GM19468 (cell line): Measurements from ENCODE around the gene COL23A1.
"Not testable (repeated sequence)": the region's sequence is repeated elsewhere in the genome, so short reads cannot be mapped to it uniquely, and the experiment has no call there.

Experiments
- ATAC-seq: cut with Tn5 transposase; IDR thresholded peaks from one replicate; pipeline ENCODE4 v1.9.1; 2021; ENCODE audit warnings: mild to moderate bottlenecking, moderate library complexity, moderate number of reproducible peaks; ENCODE audit not compliant: unreplicated experiment; ENCODE audit errors: extremely low read depth

COL23A1 gene

DNA sequence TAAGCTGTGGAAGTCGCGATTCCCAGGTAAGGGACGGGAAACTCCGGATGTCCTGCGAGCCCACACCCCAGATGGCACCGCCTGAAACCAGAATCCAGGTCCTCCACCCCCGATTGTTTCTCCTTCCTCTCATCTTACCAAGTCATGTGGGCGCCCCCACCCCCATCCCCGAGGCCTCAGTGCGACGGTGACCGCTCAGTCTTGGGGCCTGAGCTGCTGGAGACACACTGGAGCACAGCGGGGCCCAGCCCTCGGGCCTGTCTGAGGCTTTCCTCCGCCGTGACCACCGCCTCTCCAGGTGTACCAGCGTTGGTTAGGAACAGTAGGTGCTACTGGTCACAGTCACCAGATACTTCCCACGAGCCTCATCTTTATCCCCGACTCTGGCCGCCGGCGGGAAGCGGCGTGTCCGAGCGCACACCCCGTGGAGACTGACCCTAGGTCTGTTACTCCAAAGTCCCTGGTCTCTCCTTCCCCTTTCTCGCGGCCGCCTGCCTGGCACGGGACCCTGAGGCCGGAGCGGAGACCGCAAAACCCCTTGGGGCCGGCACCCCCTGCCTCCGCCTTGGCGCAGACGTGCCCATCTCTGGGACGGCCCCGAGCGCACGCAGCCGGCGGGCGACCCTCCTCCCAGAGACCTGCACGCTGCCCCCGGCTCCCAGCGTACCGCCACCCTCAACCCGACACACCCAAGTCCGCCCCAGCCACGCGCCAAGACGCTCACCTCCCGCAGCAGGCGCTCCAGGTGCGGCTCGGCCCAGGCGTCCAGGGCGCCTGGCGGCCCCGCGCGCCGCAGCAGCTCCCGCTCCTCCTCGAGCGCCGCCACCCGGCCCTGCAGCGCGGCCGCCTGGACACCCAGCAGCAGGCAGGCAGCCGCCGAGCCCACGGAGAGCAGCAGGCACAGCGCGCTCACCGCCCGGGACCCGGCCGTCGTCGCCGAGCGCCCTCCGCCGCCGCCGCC is 733 bp downstream of the COL23A1 start:
- no peak for ATAC-seq

DNA sequence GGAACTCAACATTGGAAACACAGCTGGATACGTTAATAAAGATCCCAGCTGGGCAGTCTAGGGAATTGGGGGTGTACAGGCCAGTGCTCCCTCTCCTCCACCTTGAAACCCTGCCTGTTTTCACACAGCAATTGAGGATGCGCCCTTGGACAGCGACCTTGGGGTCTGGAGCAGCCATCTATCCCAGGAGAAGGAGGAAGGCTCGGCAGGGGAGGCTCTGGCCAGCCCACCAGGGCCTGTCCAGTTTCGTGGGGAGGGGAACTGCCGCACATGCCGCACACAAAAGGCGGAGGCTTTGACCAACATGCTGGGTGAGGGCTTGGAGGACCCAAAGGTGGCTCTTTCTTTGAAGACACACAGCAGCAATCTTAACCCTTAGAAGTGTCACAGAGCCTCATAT is 1.4 kb downstream of the COL23A1 start:
- ATAC-seq: no peak

DNA sequence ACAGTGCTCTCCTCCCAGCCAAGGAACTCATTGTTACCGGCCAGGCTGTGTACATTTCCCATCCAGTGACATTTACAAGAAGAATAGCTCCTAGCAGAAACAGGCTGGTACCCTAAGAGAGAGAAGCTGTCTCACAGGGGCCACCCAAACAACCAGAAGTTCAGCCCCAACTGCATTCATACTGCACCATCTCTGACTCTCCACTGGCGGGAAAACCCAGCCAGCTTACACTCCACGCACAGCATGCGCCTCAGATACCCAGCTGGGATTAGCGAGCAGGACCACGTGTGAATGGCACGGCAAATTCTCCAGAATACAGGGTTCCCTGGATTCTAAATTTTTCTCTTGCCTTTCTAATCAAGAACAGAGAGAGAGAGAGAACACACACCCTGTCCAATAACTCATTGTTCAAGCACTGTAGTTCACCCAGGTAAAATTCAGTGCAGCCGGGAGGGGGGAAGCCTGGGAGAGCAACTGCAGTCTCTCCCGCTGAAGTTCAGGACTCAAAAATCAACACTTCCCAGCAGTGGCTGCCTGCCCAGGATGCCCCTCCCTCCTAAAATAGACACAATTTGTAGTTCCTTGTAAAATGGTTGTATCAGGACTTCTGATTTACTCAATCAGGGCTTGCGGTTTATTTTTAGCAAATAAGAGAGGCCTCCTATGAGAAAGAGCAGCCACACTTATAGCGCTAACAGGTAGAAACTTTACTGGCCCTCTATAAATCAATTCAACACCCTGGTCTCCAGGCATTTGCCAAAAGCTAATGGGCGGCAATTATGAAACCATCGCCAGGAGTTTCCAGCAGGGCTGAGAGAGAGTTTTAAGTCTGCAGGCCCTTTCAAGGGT is 2.2 kb downstream of the COL23A1 start:
- no peak for ATAC-seq

DNA sequence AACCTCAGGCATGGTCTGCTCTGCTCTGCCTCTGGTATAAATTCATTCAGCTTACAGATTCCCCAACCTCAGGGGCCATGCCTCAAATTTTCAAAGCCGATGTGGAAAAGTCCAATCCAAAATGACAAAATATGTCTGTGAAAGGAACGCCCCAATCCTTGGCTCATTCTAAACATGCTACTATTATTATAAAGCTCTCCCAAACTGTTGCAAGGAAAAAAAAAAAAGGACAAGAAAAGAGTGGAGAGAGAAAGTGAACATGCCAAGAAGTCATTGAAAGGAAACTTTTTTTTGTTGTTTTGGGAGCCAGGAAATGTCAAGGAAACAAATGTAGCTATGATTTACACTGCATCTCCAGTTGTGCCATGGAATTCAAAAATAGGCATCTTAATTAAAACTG is 3.8 kb downstream of the COL23A1 start:
- ATAC-seq: no peak

DNA sequence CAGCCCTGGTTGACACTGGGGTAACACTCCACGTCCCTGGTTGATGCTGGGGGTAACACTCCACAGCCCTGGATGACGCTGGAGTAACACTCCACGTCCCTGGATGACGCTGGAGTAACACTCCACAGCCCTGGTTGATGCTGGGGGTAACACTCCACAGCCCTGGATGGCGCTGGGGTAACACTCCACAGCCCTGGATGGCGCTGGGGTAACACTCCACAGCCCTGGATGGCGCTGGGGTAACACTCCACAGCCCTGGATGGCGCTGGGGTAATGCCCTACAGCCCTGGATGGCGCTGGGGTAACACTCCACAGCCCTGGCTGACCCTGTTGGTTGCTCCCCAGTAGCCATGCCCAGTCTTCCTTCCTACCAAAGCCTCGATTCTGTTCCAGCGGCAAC is 4.8 kb downstream of the COL23A1 start:
- not testable (repeated sequence) for ATAC-seq

DNA sequence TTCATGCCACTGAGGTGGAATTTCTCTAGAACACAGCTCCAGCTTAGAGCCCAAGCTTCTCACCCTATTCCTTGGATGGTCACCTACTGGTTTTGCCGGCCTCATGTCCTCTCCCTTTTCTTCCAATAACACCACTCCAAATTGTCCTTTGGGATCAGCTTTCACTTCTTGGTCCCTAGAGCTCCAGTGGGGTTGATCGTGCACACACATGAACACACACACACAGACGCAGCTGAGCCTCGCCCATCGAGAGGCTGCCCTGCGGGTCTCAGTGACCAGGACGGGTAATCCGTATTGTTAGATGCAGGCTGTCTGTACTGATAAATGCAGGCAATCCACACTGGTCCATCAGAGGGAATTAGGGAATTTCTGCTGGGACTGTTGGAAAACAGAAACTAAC is 6.9 kb downstream of the COL23A1 start:
- no peak for ATAC-seq

DNA sequence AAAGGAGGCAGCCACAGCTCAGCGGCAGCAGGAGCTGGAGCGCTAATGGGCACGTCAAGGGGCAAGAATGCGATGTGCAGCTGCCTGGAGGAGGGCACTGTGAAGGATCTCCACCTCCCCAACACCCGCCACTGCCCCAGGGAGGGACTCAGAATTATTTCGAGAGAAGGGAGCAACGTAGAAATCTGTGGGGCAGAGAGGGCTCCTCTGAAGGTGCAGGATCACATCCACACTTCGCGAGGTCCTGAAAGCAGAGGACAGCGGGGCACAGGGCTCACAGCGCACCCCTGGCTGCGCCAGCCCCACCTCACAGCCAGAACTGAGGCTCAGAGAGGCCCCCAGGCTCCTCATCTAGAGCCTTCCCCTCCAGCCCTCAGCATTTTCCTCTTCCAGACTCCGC is 7.9 kb downstream of the COL23A1 start:
- ATAC-seq: no peak

DNA sequence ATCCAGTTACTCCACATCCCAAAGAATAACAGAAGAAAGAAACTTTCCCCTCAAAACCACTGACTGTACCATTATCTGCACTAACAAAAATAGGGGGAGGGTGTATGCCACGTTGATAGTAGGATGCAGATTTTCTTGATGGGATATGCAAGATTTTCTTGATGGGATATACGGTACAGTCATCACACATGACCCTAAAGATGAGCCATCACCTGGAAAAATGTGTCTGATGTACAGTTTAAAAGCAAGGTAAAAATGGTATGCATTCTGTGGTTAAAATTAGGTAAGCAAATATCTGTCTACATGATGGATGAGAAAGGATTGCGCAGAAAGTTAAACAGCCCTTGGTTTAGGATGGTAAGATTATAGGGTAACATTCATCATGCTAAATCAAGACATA is 8.6 kb downstream of the COL23A1 start:
- no peak for ATAC-seq

DNA sequence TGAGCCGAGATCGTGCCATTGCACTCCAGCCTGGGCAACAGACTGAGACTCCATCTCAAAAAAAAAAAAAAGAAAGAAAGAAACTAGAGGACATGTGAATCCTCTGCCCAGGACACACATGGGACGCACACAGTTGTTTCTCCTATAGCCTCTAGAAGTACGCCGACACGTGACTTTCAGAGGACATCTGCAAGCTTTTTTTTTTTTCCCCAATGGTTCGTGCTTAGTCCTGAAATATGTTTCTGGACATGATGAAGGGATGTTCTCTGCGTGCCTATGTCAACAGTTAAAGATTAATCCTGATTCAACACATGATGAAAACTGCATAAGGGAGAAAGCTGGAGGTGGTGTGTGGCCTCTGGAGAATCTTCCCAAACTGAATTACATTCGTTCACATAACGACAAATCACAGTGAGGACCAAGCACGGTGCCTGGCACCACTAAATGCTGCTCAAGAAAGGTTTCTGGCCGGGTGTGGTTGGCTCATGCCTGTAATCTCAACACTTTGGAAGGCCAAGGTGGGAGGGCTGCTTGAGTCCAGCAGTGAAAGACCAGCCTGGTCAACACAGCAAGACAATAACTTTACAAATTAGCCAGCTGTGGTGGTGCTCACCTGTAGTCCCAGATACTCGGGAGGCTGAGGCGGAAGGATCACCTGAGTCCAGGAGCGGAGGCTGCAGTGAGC is 9.8 kb downstream of the COL23A1 start:
- no peak for ATAC-seq

DNA sequence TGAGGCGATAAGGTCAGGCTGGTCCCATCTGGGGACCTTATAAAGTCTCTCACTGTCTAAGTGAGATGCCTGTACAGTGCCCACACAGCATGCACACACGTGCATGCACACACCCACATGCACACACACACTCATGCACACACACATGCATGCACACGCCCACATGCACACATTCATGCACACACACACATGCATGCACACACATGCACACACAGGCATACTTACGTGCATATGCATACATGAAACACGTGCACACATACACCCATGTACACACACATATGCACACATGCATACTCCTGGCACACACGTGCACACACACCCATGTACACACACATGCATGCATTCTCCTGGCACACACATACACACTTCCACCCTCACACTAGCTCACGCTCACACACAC is 12.2 kb downstream of the COL23A1 start:
- ATAC-seq: no peak

DNA sequence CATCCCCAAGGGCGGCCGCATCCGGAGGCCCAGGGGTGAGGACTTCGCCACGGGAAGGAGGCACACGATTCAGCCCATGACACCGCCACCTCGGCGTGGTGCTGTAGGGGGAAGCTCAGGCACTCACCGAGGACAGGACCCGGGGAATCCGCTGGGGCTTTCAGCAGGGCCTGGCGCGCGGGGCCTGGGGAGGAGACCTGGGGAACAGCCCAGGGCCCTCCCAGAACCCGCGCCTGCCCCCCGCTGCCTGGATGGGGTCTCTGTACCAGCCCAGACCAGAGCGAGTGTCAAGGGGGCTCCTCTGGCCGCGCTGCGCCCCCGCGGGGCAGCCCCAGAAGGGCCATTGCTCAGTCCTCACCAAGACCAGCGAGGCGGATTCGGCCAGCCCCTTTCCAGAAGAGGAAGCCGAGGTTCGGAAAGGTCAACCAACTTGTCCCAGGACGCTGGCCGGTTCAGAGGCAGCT is 12.8 kb downstream of the COL23A1 start:
- ATAC-seq: no peak

DNA sequence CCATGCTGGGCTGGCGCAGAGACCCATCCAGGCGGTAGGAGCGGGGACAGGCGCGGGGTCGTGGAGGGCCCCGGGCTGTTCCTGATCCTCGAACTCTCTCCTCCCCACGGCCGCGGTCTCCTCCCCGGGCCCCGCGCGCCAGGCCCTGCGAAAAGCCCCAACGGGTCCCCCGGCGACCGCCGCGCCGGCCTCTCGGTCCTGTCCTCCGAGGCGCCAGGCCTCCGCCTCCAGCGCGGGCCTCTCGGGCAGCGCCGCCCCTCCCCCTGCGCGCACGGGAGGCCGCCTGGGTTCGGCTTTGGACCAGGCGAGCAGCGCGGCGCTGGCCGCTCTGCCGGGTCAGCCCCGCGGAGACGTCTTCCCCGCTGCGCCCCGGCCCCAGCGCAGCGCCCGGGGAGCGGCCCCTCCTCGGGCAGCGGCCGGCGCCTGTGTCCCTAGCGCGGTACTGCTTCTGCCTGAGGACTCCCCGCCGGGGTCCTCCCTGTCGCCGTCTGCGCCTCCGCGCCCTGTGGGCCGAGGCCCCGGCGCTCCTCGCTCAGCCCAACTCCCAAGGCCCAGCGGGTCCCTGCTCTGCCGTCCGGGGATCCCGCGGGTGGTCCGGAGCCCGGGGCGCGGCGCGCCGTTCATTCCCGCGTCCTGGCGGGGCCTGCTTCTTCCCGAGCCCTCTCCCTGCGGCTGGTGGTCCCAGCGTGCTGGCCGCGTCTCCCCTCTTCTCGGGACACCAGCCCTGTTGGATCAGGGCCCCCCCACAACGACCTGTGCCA is 13.4 kb downstream of the COL23A1 start:
- no peak for ATAC-seq

DNA sequence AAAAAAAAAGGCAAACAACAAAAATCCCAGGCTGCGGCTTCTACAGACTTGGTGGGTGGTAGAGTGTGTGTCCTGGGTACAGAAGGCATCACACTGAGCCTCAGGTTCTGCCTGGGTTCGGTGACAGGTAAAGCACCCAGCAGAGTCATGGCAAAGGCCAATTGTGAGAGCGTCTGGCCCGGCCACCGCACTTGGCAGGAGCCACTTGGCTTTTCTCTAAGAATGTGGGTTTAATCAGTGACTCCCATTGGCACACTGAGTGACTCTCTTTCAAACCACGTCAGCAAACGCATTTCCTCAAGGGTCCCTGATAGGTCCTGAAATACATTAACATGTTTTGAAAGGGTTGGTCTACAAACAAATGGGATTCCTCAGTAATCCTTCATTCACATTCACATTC is 17.0 kb downstream of the COL23A1 start:
- no peak for ATAC-seq

DNA sequence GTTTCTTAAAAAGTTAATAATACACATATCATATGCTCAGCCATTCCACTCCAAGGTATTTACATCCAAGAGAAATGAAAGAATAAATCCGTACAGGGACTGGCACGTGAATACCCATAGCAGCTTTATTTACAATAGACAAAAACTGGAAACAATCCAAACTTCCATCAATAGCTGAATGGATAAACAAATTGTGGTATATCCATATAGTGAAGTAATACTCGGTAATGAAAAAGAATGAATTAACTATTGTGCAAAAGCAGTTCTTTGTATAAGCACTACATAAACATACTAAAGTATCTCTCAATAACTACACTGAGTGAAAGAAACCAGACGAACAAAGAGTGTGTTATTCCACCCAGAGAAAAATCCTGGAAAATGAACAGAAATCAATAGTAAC is 17.6 kb downstream of the COL23A1 start:
- no peak for ATAC-seq

DNA sequence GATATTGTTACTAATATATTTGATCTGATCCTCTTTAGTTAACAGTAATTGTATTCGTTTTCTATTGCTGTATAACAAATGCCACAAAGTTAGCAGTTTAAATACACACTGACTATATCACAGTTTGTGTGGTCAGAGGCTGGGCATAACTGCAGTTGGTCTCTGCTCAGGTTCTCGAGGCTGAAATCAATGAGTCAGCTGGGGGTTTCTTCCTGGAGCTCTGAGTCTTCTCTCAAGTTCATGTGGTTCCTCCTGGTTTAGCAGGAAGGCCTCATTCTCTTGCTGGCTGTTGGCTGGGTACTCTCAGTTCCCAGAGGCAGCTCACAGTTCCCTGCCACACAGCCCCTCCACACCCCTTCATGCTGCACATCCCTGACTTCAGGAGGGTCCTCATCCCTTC is 20.7 kb downstream of the COL23A1 start:
- no peak for ATAC-seq

DNA sequence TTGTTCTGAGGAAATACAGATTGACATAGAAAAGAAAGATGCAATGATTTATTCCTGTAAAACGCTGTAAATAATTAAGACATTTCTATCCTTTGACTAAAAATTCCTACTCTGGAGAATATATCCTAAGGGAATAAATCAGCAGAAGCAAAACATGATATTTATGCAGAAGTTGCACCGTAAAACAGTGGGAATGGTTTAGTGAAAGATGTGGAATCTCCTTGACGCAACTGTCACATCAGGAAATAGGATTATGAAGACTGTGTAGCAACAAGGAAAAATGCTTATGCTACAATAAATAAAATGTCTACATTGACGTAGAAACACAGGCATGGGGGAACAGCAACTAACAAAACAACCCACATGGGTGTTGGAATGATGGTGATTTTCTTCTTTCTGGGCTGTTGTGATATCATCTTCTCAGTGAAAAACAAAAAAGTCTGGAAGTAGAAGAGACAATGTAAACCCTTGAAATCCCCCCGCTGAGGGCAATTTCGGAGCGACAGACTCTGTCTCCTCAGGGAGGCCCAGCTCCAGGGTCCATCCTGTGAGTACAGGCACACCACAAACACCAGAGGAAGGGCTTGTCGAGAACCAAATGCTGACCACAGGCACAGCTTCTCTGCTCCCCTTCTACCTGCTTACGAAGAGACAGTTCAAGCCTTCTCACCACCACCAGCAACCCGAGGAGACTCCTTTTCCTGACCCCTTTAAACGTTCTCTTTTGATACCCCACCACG is 25.2 kb downstream of the COL23A1 start:
- ATAC-seq: no peak

DNA sequence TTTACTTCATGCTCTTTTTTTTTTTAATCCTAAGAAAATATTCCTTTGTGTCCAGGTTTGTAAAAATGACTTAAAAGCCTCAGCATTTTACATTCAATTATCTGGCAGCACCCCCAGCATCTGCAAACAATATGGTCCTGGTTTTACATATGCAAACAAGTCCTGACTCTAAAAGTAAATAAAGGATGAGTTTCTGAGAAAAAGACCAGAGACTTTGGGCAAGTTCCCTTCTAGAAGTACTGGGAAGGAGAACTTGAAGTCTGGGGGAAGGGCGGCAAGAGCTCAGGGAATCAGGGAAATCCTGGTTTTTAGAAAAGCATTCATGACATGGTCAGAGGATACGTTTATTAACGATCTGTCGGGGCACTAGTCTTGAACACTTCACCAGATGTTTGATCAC is 25.8 kb downstream of the COL23A1 start:
- no peak for ATAC-seq

DNA sequence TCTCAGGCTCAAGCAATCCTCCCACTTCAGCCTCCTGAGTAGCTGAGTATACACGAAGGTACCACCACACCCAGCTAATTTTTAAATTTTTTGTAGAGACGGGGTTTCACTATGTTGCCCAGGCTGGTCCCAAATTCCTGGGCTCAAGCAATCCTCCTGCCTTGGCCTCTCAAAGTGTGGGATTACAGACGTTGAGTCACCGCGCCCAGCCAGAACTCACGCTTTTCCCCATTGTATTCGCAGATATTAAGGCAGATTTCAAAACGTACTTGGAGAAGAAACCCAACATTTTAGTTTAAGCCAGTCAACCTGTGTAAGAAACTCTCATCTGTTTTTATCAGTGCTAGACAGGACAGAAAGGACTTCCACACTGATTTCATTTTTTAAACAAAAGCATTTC is 26.6 kb downstream of the COL23A1 start:
- ATAC-seq: no peak

DNA sequence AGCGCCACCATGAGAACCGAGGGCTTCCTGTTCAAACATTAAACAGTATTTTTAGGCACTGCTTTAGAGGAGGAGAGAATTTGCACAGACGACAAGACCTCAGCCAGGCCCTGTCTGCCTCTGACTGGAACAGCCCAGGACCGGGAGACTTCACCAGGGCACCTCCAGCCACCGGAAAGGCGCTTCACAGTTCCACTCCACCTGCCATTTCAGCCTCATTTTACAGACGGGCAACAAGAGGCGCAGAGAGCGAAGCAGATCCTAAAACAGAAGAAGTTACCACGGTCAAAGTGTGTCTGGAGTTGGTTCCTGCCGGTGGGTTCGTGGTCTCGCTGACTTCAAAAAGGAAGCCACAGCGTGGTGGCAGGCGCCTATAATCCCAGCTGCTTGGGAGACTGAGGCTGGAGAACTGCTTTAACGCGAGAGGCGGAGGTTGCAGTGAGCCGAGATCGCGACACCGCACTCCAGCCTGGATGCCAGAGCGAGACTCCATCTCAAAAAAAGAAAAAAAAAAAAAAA is 28.4 kb downstream of the COL23A1 start:
- no peak for ATAC-seq
